Ramos (cell line): ENCODE measurements around the gene ICAM3.
"Not testable (repeated sequence)": the region's sequence is repeated elsewhere in the genome, so short reads cannot be mapped to it uniquely, and the experiment has no call there.

Source experiments
- in situ Hi-C: fragments of 300-500 bp; cut with MboI; formaldehyde crosslinking; loops from one replicate; pipeline ENCODE4 v1.14.3; 2022; ENCODE audit warnings: low sequenced_read_pairs; ENCODE audit not compliant: unreplicated experiment

The ICAM3 gene, protein sequence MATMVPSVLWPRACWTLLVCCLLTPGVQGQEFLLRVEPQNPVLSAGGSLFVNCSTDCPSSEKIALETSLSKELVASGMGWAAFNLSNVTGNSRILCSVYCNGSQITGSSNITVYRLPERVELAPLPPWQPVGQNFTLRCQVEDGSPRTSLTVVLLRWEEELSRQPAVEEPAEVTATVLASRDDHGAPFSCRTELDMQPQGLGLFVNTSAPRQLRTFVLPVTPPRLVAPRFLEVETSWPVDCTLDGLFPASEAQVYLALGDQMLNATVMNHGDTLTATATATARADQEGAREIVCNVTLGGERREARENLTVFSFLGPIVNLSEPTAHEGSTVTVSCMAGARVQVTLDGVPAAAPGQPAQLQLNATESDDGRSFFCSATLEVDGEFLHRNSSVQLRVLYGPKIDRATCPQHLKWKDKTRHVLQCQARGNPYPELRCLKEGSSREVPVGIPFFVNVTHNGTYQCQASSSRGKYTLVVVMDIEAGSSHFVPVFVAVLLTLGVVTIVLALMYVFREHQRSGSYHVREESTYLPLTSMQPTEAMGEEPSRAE

DNA sequence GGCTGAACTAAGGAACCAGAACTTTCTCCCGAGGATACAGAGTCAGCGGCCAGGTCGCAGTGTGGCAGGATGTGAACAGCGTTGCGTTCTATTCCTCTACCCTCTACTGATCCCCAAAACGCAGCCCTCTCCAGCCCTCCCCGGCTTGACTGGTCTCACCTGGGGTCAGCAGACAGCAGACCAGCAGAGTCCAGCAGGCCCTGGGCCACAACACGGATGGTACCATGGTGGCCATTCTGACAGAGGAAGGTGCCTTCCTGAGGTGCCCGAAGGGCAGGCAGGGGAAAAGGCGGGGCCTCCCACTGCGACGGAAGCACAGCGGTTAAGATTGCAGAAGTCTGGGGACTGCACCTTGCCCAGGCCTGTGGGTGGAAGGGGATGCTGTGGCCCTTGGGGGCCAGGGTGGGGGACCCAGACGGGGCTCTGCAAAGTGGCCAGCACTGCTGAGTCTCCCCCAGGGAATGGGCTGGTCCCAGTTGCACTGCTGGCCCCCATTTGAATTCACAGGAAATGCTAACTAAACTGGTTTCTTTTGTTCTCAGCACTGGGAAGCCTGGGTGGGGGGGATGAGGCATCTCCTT lies at the start of gene ICAM3:
TSS of gene ICAM3 (minus strand) at position 245 of the 581 bp plus-strand sequence. CDS start at position 235, 10 bp downstream.
- in situ Hi-C loops: no loop called here

DNA sequence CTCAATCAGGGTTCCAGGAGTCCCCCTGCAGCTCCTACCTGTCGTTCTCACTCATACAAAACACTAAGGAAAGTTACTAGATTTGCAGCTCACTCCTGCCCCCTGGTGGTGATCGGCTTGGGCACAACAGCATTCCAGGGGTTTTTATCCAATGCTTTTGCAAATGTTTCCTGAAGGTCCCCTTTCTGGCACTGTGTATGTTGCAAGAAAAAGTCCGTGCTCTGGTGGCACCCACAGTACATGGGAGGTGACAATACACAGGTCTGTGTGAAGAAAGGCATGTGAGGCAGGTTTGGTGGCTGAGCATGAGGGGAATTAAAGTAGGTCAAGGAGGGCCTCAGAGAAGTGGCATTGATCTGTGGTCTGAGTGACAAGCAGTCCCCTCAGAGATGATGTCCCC lies 49.5 kb upstream of the ICAM3 start:
- in situ Hi-C loops: loop anchor here (5.0 kb wide), 1 partner anchor 117 kb away; the partner anchor contains the start of gene ICAM1

DNA sequence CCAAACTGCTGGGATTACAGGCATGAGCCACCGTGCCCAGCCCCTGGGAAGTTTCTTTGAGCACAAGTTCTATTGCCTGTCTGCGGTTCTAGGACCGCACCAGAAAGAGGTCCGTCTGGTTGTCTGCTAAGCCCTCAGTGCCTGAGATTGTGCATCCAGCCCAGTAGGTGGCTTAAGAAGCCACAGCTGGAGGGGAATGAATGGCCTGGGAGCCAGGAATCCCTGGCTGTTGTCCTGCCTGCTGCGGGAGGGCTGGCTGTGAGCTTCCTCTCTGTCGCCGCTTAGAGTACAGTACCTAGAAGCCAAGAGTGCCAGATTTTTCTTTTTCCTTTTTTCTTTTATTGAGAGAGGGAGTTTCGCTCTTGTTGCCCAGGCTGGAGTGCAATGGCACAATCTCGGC lies 45.2 kb upstream of the ICAM3 start:
- in situ Hi-C loops: no loop called here

DNA sequence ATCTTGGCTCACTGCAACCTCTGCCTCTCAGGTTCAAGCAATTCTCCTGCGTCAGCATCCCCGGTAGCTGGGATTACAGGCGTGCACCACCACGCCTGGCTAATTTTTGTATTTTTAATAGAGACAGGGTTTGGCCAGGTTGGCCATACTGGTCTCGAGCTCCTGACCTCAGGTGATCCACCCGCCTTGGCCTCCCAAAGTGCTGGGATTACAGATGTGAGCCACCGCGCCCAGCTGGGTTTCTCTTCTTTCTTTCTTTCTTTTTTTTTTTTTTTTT lies 43.7 kb upstream of the ICAM3 start:
- in situ Hi-C loops: not testable (repeated sequence)

DNA sequence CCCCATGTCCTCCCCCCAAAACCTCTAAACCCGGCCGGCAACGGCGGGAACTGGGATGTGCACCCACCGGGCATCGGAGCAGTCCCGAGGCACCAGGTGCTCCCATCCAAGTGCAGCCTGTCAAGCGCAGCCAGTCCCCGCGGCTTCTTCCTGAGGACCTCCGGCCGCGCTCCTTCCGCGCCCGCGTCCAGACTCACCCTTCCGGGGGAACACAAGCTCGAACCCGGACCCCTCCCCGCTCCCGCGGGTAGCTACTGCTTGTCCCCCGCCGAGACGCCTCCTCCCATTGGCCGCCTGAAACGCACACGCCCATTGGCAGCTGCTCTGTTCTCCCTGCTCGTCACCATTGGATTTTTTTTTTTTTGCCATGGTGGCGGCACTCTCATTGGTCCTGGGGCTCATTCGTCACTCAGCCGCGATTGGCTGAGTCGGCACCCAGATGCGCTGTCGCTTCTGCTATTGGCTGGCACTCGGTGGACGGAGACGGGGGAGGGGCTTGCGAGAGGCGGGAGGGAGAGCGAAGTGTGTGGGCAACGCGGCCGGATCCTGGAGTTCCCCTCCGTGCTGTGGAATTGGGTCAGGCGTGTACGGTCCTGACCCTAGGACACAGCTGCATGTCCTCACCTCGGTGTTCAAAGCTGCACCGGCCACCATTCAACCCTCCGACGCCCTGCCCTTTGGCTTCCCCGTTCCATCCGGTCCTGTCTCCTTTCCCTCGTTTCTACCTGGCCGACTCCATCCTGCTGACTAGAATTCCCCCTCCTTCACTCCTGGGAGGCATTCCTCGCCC lies 41.1 kb upstream of the ICAM3 start, which contains the start of gene TYK2:
TSS of gene TYK2 (minus strand) at position 260 of the 790 bp plus-strand sequence. CDS start 2,166 bp downstream, outside the sequence.
- in situ Hi-C loops: no loop called here

DNA sequence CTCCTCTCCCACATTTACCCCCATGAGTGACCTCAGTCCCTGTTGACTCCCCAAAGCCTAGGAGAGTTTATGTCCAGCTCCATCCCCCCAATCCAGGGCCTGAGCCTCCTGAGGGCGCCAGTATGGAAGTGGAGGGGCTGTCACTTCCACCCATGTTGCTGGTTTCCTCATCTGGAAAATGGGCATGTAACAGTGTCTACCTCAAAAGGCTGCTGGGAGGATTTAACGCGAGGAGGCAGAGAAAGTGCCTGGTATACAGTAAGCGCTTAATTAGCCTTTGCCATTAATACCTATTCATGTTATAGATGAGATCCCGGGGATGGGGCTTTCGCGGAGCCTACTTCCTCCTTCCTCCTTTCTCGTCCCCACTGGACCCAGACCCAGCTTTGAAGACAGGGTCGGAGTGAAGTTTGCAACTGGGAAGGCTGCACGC lies 40.5 kb upstream of the ICAM3 start:
- in situ Hi-C loops: no loop called here

DNA sequence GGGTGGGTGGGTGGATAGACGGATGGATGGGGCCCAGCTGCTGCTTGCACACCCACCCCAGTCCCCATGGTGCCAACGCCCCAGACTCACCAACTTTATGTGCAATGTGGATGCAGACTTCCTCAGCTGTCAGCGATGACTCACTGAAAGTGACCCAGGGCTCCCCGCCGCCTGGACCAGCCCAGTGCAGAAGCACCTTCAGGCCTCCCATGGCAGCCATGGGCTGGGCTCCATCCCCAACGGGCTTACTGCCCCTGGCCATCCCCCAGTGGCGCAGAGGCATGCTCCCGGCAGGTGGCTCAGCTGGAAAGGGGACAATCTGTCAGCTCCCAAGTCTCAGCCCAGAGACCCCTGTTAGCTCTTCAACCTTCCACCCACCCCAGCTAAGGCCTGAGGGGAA lies 38.7 kb upstream of the ICAM3 start:
- in situ Hi-C loops: no loop called here

DNA sequence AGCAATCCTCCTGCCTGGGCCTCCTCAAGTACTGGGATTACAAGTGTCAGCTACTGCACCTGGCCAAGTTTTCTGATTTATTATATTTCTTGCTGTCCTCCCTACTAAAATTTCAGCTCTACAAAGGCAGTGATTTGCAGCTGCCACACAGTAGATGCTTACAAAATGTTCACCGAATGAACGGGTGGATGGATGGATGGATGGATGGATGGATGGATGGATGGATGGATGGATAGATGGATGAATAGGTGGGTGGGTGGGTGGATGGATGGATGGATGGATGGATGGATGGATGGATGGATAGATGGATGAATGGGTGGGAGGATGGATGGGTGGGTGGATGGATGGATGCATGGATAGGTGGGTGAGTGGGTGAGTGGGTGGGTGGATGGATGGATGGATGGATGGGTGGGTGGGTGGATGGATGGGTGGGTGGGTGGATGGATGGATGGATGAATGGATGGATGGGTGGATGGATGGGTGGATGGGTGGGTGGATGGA lies 37.8 kb upstream of the ICAM3 start:
- in situ Hi-C loops: not testable (repeated sequence)

DNA sequence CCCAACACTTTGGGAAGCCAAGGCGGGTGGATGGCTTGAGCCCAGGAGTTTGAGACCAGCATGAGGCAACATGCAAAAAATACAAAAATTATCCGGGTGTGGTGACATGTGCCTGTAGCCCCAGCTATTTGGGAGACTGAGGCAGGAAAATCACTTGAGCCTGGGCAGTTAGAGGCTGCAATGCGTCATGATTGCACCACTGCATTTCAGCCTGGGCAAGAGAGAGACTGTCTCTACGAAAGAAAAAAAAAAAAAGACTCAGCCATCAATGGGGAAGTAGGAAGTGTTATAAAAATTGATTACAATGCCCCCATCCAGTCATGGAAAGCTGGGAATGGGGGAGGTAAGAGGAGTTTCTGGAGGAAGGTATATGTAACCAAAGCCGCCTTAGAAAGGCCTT lies 35.5 kb upstream of the ICAM3 start:
- in situ Hi-C loops: no loop called here

DNA sequence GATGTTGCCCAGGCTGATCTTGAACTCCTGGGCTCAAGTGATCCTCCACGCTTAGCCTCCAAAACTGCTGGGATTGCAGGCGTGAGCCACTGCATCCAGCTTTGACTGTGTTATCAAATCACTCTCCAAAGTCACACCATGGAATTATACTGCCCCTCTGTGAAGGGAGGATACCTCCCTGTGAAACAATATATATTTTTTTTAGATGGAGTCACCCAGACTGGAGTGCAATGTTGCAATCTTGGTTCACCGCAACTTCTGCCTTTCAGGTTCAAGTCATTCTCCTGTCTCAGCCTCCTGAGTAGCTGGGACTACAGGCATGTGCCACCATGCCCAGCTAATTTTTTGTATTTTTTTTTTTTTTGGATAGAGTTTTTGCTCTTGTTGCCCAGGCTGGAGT lies 33.3 kb upstream of the ICAM3 start:
- in situ Hi-C loops: no loop called here

DNA sequence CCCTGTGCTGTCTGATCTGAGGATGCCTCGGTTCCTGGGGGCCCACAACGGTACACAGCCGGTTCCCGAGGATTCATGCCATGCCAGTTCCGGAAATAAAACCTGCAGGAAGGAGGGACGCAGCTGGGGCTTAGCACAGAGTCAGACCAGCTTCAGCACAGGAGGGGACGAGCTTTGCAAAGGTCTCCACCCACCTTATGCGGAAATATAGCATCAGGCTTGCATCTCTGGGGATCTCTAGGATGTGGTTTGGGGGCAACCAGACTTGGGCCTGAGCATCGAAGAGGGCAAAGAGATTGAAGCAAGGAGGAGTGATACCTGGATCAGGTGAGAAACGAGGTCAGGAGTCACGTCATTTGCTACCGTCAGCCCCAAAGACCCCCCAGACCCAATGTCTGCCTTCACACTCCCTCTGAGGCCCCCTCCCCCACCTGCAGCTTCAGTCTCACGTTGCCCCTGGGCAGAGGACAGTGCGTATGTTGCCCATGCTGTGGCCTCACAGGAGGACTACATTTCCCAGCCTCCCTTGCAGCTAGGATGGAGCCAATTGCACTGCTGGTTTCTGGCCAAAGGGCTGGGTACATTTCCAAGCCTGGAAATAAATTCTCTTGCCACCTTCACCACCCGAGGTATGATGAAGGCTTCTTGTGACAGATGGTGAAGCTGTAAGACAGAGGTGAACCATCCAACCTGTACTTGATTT lies 28.8 kb upstream of the ICAM3 start:
- in situ Hi-C loops: no loop called here

DNA sequence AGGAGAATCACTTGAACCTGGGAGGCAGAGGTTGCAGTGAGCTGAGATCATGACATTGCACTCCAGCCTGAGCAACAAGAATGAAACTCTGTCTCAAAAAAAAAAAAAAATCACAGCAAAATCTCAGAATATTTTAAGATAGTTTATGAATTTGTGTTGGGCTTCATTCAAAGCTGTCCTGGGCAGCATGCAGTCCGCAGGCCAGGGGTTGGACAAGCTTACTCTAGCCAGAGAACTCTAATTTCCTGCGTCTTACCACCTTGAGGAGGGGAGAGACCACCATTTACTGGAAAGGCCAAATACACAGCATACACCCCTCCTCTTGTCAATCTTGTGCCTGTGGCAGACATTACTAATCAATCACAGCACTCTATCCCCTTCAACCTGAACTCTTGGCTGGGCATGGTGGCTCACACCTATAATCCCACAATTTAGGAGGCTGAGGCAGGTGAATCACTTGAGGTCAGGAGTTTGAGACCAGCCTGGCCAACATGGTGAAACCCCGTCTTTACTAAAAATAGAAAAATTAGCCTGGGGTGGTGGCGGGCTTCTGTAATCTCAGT lies 27.6 kb upstream of the ICAM3 start:
- in situ Hi-C loops: not testable (repeated sequence)

DNA sequence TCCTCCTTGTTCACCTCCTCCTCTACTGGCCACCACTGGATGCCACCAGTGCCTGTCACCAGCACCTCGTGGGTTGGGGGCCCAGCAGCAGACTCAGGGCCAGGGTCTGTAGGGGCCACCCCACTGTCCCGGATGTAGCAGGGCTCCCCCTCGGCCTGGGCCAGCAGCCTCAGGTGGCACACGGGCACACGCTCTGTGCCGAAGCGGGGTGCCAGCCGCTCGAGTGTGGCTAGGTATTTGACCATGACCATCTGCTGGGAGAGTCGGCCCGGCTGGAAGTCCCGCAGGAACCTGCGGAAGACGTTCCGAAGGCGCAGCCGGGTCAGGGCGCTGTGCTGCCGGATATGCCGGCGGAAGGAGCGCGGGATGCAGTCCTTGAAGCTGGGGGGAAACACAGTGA lies 26.1 kb upstream of the ICAM3 start:
- in situ Hi-C loops: no loop called here

DNA sequence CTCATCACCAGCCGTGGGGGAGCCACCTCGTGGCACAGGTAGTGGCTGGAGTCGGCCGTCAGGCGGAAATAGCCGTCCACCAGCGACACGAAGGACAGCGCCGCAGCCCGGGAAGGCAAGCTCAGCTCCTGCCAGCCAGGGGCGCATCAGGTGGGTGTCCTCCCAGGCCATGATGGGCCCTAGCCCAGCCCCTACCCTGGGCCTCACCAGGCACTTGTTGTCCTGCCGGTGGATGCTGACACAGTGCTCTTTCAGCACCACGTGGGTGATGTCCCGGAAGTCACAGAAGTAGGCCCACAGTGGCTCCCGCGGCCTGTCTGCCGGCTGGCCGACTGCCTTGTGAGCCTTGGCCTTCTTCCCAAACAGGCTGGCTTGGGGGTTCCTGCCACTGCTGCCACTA lies 25.2 kb upstream of the ICAM3 start:
- in situ Hi-C loops: no loop called here

DNA sequence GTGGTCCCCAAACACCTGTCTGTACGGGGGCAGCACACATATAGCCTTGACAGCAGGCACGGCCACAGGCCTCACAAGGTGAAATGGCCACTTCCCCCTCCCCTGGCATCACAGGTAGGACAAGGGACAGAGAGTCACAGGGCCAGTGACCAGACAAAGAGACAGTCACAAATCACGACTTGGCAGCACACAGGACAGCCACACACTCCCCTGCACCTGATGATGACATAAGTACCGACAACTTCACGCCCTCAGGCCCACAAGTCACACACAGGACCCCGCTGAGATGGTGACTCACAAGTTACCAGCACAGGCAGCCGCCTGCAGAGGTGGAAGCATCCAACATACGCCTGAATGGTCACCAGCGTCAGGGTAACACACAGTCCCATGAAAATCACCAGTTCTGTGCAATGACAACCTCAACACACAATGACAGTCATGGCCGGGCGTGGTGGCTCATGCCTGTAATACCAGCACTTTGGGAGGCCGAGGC lies 24.4 kb upstream of the ICAM3 start:
- in situ Hi-C loops: no loop called here

DNA sequence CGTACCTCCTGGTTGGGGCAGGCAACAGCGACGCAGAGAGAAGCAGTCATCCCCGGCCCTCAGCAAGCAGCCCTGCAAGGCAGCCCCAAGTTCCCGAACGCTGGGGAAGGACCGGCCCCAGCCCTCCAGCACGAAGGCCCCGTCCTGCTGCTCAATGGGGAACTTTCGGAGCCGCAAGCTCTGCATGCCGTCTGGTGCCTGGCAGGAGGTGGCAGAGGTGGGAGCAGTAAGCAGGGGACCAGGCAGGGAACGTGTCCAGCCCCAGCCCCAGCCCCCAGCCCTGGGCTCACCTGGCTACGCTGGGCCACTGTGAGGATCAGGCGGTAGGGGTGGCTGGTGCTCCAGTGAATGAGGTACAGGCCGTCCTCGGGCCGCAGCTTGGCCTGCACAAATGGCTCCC lies 22.8 kb upstream of the ICAM3 start:
- in situ Hi-C loops: no loop called here

DNA sequence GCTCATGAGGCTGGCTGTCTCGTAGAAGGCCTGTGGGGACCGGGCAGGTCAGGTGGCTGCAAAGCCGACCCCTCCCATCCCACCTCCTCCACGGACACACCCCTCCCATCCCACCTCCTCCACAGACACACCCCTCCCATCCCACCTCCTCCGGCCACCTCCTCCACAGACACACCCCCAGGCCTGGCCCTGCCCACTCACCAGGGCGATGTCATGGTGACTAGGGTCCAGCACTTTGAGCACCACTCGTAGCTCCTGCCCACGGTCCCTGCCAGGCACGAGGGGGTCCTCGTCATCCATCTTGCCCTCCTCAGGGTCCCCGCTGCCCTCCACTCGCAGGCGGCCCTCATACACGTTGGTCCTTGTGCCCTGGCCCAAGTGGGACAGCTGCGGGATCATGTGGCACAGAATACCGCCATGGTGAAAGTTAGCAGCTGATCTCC lies 22.2 kb upstream of the ICAM3 start:
- in situ Hi-C loops: no loop called here

DNA sequence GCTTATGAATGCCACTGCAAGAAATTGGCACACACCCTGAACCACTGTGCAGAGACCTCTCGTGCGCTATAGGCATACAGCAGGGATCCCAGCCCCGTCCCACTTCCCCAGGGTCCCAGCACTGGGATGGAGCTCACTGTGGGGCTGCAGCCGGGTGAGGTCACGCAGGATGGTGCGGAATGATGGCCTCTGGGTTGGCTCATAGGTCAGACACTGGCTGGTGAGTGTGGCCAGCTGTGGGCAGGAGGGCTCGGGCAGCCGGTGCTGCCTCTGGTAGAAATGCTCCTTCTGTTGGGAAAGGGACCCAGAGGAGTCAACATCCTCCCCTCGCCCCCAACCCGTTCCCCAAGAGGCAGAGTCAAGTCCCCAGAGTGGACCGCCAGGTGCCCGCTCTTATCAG lies 17.0 kb upstream of the ICAM3 start:
- in situ Hi-C loops: no loop called here

DNA sequence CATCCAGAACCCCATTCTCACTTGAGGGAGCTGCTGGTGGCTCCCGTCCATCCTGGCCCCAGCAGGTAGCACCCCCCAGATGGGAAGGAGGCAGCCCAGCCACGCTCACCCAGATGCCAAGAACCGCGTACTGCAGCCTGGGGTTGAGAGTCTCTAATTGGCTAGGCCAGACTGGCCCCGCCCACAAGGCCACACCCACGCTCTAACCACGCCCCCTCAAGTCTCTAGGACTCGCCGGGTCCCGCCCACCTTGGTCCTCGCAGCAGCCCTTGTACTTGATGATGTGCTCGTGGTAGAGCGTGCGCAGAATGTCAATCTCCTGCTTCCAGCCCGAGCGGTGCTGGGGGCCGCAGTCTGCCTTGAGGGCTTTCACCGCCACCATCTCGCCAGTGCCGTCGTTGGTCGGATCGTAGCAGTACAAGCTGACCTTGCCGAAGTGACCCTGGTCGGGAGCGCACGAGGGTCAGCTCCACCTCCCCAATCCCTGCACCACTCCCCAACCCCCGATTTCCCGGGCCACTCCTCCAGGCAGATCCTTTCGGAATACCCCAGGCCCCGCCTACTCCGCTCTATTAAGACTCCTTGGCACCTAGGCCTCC lies 14.5 kb upstream of the ICAM3 start:
- in situ Hi-C loops: no loop called here
